SK-N-SH treated with all-trans-retinoic acid at 6 μM for 48 hours (cell line): Measurements from ENCODE around the gene CHMP4A.
A peak's percentile ranks its signal among the peaks of the same experiment; 100 is the strongest.

Experiments
- ATAC-seq: fragments of 200-7000 bp; cut with Tn5 transposase; 3 replicates; pipeline ENCODE4 v1.9.1; 2020; ENCODE audit warnings: mild to moderate bottlenecking, moderate library complexity
- ARNTL ChIP-seq: fragments of 450-650 bp; formaldehyde crosslinking; IDR thresholded peaks from 2 replicates; pipeline ENCODE4 v1.5.0; 2020; ENCODE audit warnings: low read depth, mild to moderate bottlenecking, moderate library complexity, borderline replicate concordance
- CSDC2 ChIP-seq: fragments of 250-450 bp; sonication (Bioruptor Pico); IDR thresholded peaks from 2 replicates; pipeline ENCODE4 v1.5.0; 2020; ENCODE audit warnings: mild to moderate bottlenecking, moderate library complexity
- ESRRG ChIP-seq: fragments of 250-450 bp; sonication (Bioruptor Pico); IDR thresholded peaks from 2 replicates; pipeline ENCODE4 v1.6.1; 2021; ENCODE audit warnings: mild to moderate bottlenecking
- GLIS3 ChIP-seq: fragments of 250-450 bp; sonication (Bioruptor Pico); IDR thresholded peaks from 2 replicates; pipeline ENCODE4 v1.5.0; 2020; ENCODE audit warnings: mild to moderate bottlenecking, moderate library complexity
- ISL1 ChIP-seq: fragments of 250-450 bp; sonication (Bioruptor Pico); IDR thresholded peaks from 2 replicates; pipeline ENCODE4 v2.1.2; 2022; ENCODE audit warnings: mild to moderate bottlenecking, moderate library complexity
- OSR1 ChIP-seq: fragments of 250-450 bp; sonication (Bioruptor Pico); IDR thresholded peaks from 2 replicates; pipeline ENCODE4 v1.8.0; 2022; ENCODE audit warnings: moderate library complexity, mild to moderate bottlenecking, inconsistent platforms
- PPARA ChIP-seq: fragments of 250-450 bp; sonication (Bioruptor Pico); IDR thresholded peaks from 2 replicates; pipeline ENCODE4 v1.5.0; 2020; ENCODE audit warnings: mild to moderate bottlenecking, borderline replicate concordance
- RARB ChIP-seq: fragments of 250-450 bp; sonication (Bioruptor Pico); IDR thresholded peaks from 2 replicates; pipeline ENCODE4 v1.8.0; 2021; ENCODE audit warnings: mild to moderate bottlenecking, moderate library complexity
- SNAI2 ChIP-seq: fragments of 250-450 bp; sonication (Bioruptor Pico); IDR thresholded peaks from 2 replicates; pipeline ENCODE4 v1.5.0; 2020; ENCODE audit warnings: mild to moderate bottlenecking, moderate library complexity
- TCF4 ChIP-seq: fragments of 250-450 bp; sonication (Bioruptor Pico); IDR thresholded peaks from 2 replicates; pipeline ENCODE4 v1.8.0; 2021; ENCODE audit warnings: mild to moderate bottlenecking, moderate library complexity, borderline replicate concordance
- TOX ChIP-seq: fragments of 250-450 bp; sonication (Bioruptor Pico); IDR thresholded peaks from 2 replicates; pipeline ENCODE4 v1.8.0; 2021; ENCODE audit warnings: mild to moderate bottlenecking, moderate library complexity, borderline replicate concordance
- ZC3H10 ChIP-seq: fragments of 250-450 bp; sonication (Bioruptor Pico); IDR thresholded peaks from 2 replicates; pipeline ENCODE4 v1.5.1; 2021; ENCODE audit warnings: mild to moderate bottlenecking, moderate library complexity
- ZFP3 ChIP-seq: fragments of 250-450 bp; sonication (Bioruptor Pico); IDR thresholded peaks from 2 replicates; pipeline ENCODE4 v1.5.0; 2020; ENCODE audit warnings: mild to moderate bottlenecking, moderate library complexity
- ZFP30 ChIP-seq: fragments of 450-650 bp; formaldehyde crosslinking; IDR thresholded peaks from 2 replicates; pipeline ENCODE4 v1.5.0; 2022; ENCODE audit warnings: mild to moderate bottlenecking, moderate library complexity
- ZNF565 ChIP-seq: fragments of 450-650 bp; formaldehyde crosslinking; conservative IDR thresholded peaks from 2 replicates; pipeline ENCODE4 v1.5.0; 2020; ENCODE audit warnings: low read depth, mild to moderate bottlenecking, moderate library complexity
- ZNF70 ChIP-seq: fragments of 450-650 bp; formaldehyde crosslinking; IDR thresholded peaks from 2 replicates; pipeline ENCODE4 v1.5.0; 2020; ENCODE audit warnings: mild to moderate bottlenecking, moderate library complexity
- ZNF8 ChIP-seq: fragments of 450-650 bp; formaldehyde crosslinking; IDR thresholded peaks from 2 replicates; pipeline ENCODE4 v1.5.0; 2020; ENCODE audit warnings: mild to moderate bottlenecking, moderate library complexity
- TF ChIP-seq, protein P1 (sequence below): fragments of 250-450 bp; sonication (Bioruptor Pico); IDR thresholded peaks from 2 replicates; pipeline ENCODE4 v1.5.0; 2020; ENCODE audit warnings: mild to moderate bottlenecking, moderate library complexity
- TF ChIP-seq, protein P2 (sequence below): fragments of 250-450 bp; sonication (Bioruptor Pico); IDR thresholded peaks from 2 replicates; pipeline ENCODE4 v1.8.0; 2020; ENCODE audit warnings: mild to moderate bottlenecking, moderate library complexity, borderline replicate concordance
- TF ChIP-seq, protein P3 (sequence below): fragments of 250-450 bp; sonication (Bioruptor Pico); IDR thresholded peaks from 2 replicates; pipeline ENCODE4 v1.5.1; 2020; ENCODE audit warnings: low read depth, mild to moderate bottlenecking, moderate library complexity
- TF ChIP-seq, protein P4 (sequence below): fragments of 250-450 bp; sonication (Bioruptor Pico); IDR thresholded peaks from 2 replicates; pipeline ENCODE4 v1.8.0; 2021; ENCODE audit warnings: low read depth, mild to moderate bottlenecking, moderate library complexity, borderline replicate concordance

Gene CHMP4A

DNA sequence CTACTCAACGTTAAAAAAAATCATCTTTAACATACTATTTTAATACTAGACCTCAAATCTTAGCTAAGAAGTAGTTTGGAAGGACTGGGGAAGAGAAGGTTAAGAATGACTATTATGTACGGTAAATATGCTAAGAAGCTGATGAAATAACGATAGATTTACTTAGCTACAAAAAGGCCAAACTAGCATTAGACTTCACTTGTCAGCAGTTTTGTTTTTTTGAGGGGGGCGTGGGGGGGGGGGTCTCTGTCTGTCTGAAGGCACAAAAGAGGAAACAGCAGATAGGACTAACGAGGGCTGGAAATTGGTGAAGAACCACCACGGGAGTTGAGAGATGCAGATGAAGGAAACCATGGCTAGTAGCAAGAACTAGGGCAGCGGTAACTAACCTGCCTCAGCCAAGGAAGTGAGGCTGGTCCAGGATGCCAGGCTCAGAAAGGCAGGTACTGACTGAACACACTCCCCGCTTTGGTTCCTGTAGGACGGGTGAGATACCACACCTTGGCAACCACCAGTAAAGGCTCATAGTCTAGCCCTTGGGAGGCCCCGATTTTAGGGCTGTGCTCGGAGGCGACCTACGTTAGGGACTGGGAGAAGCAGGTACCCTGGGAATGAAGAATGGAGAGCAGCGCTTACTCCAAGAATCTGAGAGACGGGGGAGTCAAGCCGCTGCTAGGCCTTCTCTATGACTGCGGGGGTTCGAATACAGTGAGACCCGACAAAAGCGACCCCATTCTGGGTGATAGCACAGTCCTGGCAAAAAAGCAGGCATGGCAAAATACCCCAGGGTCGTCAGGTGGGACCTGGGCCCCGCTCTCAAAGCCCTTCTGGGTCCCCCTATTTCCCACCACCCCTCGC is 18.2 kb upstream of the CHMP4A start:
- TF ChIP-seq OSR1 (CRISPR knock-in tag) (no peak), PPARA (CRISPR knock-in tag) (no peak), ZNF8 (CRISPR knock-in tag) (no peak), RARB (CRISPR knock-in tag) (no peak), SNAI2 (CRISPR knock-in tag) (no peak), ZC3H10 (CRISPR knock-in tag) (no peak), ZNF70 (CRISPR knock-in tag) (no peak), ZFP30 (CRISPR knock-in tag) (no peak), ARNTL (CRISPR knock-in tag) (no peak), CSDC2 (CRISPR knock-in tag) (no peak), ESRRG (CRISPR knock-in tag) (no peak), TCF4 (CRISPR knock-in tag) (no peak), ZNF565 (CRISPR knock-in tag) (no peak), ZFP3 (no peak), GLIS3 (CRISPR knock-in tag) (no peak), ISL1 (no peak)
- TF ChIP-seq, protein P1, sequence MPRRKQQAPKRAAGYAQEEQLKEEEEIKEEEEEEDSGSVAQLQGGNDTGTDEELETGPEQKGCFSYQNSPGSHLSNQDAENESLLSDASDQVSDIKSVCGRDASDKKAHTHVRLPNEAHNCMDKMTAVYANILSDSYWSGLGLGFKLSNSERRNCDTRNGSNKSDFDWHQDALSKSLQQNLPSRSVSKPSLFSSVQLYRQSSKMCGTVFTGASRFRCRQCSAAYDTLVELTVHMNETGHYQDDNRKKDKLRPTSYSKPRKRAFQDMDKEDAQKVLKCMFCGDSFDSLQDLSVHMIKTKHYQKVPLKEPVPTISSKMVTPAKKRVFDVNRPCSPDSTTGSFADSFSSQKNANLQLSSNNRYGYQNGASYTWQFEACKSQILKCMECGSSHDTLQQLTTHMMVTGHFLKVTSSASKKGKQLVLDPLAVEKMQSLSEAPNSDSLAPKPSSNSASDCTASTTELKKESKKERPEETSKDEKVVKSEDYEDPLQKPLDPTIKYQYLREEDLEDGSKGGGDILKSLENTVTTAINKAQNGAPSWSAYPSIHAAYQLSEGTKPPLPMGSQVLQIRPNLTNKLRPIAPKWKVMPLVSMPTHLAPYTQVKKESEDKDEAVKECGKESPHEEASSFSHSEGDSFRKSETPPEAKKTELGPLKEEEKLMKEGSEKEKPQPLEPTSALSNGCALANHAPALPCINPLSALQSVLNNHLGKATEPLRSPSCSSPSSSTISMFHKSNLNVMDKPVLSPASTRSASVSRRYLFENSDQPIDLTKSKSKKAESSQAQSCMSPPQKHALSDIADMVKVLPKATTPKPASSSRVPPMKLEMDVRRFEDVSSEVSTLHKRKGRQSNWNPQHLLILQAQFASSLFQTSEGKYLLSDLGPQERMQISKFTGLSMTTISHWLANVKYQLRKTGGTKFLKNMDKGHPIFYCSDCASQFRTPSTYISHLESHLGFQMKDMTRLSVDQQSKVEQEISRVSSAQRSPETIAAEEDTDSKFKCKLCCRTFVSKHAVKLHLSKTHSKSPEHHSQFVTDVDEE = no peak
- TF ChIP-seq, protein P2, sequence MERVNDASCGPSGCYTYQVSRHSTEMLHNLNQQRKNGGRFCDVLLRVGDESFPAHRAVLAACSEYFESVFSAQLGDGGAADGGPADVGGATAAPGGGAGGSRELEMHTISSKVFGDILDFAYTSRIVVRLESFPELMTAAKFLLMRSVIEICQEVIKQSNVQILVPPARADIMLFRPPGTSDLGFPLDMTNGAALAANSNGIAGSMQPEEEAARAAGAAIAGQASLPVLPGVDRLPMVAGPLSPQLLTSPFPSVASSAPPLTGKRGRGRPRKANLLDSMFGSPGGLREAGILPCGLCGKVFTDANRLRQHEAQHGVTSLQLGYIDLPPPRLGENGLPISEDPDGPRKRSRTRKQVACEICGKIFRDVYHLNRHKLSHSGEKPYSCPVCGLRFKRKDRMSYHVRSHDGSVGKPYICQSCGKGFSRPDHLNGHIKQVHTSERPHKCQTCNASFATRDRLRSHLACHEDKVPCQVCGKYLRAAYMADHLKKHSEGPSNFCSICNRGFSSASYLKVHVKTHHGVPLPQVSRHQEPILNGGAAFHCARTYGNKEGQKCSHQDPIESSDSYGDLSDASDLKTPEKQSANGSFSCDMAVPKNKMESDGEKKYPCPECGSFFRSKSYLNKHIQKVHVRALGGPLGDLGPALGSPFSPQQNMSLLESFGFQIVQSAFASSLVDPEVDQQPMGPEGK (CRISPR knock-in tag) = no peak
- TF ChIP-seq, protein P3, sequence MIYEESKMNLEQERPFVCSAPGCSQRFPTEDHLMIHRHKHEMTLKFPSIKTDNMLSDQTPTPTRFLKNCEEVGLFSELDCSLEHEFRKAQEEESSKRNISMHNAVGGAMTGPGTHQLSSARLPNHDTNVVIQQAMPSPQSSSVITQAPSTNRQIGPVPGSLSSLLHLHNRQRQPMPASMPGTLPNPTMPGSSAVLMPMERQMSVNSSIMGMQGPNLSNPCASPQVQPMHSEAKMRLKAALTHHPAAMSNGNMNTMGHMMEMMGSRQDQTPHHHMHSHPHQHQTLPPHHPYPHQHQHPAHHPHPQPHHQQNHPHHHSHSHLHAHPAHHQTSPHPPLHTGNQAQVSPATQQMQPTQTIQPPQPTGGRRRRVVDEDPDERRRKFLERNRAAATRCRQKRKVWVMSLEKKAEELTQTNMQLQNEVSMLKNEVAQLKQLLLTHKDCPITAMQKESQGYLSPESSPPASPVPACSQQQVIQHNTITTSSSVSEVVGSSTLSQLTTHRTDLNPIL (CRISPR knock-in tag) = no peak
- ATAC-seq = peak; percentile 12

DNA sequence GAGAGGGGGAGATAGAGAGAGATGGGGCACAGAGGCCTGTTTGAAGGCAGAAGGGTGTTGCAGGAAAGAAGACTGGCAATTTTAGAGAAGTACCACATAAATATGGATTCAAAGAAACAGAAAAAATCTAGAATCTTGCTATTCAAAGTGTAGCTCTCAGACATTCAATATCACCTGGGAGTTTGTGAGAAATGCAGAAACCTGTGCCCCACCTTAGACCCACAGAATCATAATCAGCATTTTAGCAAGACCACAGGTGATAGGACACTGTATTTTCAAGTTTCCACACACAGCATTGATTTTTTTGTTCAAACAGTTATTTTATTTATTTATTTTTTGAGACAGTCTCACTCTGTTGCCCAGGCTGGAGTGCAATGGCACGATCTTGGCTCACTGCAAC is 15.6 kb upstream of the CHMP4A start:
- no peak for ATAC-seq
- TF ChIP-seq OSR1 (CRISPR knock-in tag) (no peak), ZC3H10 (CRISPR knock-in tag) (no peak), ZFP3 (no peak), ARNTL (CRISPR knock-in tag) (no peak), SNAI2 (CRISPR knock-in tag) (no peak), ISL1 (no peak), ESRRG (CRISPR knock-in tag) (no peak), ZFP30 (CRISPR knock-in tag) (no peak), CSDC2 (CRISPR knock-in tag) (no peak), ZNF8 (CRISPR knock-in tag) (no peak), TOX (no peak)
- TF ChIP-seq, protein P1 = no peak
- TF ChIP-seq, protein P3 (CRISPR knock-in tag) = no peak
- TF ChIP-seq, protein P2 (CRISPR knock-in tag) = no peak
- TF ChIP-seq, protein P4, sequence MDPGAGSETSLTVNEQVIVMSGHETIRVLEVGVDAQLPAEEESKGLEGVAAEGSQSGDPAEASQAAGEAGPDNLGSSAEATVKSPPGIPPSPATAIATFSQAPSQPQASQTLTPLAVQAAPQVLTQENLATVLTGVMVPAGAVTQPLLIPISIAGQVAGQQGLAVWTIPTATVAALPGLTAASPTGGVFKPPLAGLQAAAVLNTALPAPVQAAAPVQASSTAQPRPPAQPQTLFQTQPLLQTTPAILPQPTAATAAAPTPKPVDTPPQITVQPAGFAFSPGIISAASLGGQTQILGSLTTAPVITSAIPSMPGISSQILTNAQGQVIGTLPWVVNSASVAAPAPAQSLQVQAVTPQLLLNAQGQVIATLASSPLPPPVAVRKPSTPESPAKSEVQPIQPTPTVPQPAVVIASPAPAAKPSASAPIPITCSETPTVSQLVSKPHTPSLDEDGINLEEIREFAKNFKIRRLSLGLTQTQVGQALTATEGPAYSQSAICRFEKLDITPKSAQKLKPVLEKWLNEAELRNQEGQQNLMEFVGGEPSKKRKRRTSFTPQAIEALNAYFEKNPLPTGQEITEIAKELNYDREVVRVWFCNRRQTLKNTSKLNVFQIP (CRISPR knock-in tag) = no peak
